ENCODE measurements around the gene TYW1B. TPM values are rescaled to one million over a fixed set of nuclear protein-coding genes. Genes with fewer than 3 reads are reported as not detected.
"Not testable (repeated sequence)": the region's sequence is repeated elsewhere in the genome, so short reads cannot be mapped to it uniquely, and the experiment has no call there.

The TYW1B gene
- total RNA-seq, 5 donors from 2014 or later (not counting 1 experiment from before 2014, with no cell fraction given): 3.7 to 7.3 (median 5.7) TPM

DNA sequence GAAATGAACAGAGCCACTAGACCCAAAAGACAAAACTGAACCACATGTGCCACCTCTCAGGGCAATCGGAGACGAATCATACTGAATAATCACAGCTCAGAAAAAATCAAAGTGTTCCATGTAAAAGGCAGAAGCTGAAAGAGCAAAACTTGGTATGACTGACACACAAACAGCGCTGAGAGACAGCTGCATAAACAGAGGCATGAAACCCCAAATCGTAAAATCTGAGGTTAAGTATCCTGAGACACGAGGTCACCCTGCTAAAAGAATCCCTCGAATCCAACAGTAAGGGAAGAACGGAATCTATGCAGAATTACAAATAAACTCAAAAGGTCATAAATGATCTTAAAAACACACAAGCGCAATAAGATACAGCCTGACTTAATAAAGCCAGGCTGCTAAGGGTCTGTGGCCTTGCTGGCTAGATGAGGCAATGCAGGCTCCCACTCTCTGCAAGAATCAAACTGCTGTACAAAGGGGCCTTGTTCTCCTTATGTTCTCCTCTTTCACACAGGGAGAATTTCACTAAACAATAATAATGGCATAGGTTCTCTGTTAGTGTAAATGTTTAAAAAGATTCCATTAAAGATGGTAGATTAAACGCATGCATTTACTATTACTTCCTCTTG, 247.7 kb downstream of the TYW1B start:
- H3K27me3 Mint-ChIP-seq; DNase-seq; H3K27me3 ChIP-seq (replicated peaks in 1 of 2; ENCODE audit: control insufficient read depth in 2 of 2, extremely low read depth in 1 of 2, insufficient read depth in 2 of 2, low read length in 1 of 2); H3K4me3 Mint-ChIP-seq; POLR2A ChIA-PET; H3K4me1 ChIP-seq (ENCODE audit: control insufficient read depth in 1 of 2, extremely low read depth in 1 of 2, insufficient read depth in 2 of 2, low read length in 2 of 2); H3K9me3 ChIP-seq; H3K36me3 ChIP-seq (ENCODE audit: control insufficient read depth in 2 of 2, extremely low read depth in 1 of 2, insufficient read depth in 1 of 2, low read length in 1 of 2); ATAC-seq (replicated peaks in 1 of 4); H3K27ac ChIP-seq (ENCODE audit: low read length); H3K27ac Mint-ChIP-seq; H3K4me1 Mint-ChIP-seq; H3K4me3 ChIP-seq (ENCODE audit: control insufficient read depth in 1 of 2, extremely low read depth in 1 of 2, low read length in 1 of 2); CTCF ChIA-PET: not testable (repeated sequence)
- peaks cover 7 to 23% (median 13%) of the 10 kb centered on the region in 3 donors for H3K9me3 Mint-ChIP-seq
- peaks cover 56% of the 10 kb centered on the region for H3K36me3 Mint-ChIP-seq
- WGBS (ENCODE audit: insufficient coverage): 80% methylated on average over 1 of the region's 9 CpGs

DNA sequence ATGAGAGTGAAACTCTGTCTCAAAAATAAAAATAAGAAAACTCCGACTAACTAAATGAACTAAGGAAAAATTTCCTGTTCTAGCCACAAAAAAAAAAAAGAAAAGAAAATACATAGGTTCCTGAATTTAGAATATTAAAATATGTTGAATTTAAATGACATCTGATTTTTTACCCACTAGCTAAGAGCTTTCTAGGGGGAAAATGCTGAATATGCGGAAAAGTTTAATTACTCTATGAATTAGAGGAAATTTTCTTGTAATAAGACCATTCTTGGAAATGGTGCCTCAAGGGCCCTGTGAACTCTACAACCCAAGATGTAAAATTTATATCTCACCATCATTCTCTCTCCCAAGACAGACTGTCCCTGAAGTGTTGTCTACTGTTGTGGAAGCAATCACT, 250.9 kb downstream of the TYW1B start:
- no peaks in the 10 kb centered on the region for H3K36me3 ChIP-seq (ENCODE audit: control insufficient read depth in 2 of 2, extremely low read depth in 1 of 2, insufficient read depth in 1 of 2, low read length in 1 of 2)
- Mint-ChIP-seq H3K4me1 (no peaks in the 10 kb centered on the region), H3K4me3 (no peak overlapping the region), H3K9me3 (peaks cover 5 to 11% (median 5%) of the 10 kb centered on the region in 3 donors), H3K27me3 (no peaks in the 10 kb centered on the region), H3K27ac (no peak overlapping the region), H3K36me3 (peaks cover 40% of the 10 kb centered on the region)
- no peak for DNase-seq
- CTCF ChIA-PET: no interaction called here
- POLR2A ChIA-PET: no interaction called here
- no peak overlapping the region for H3K4me3 ChIP-seq (ENCODE audit: control insufficient read depth in 1 of 2, extremely low read depth in 1 of 2, low read length in 1 of 2)
- no peaks in the 10 kb centered on the region for H3K9me3 ChIP-seq
- no peak overlapping the region for H3K27ac ChIP-seq (ENCODE audit: low read length)
- WGBS (ENCODE audit: insufficient coverage): no CpG with 5 or more reads among the region's 2 CpGs
- no peaks in the 10 kb centered on the region for H3K27me3 ChIP-seq (replicated peaks in 1 of 2; ENCODE audit: control insufficient read depth in 2 of 2, extremely low read depth in 1 of 2, insufficient read depth in 2 of 2, low read length in 1 of 2)
- no peak for ATAC-seq (replicated peaks in 1 of 4)
- no peaks in the 10 kb centered on the region for H3K4me1 ChIP-seq (ENCODE audit: control insufficient read depth in 1 of 2, extremely low read depth in 1 of 2, insufficient read depth in 2 of 2, low read length in 2 of 2)

DNA sequence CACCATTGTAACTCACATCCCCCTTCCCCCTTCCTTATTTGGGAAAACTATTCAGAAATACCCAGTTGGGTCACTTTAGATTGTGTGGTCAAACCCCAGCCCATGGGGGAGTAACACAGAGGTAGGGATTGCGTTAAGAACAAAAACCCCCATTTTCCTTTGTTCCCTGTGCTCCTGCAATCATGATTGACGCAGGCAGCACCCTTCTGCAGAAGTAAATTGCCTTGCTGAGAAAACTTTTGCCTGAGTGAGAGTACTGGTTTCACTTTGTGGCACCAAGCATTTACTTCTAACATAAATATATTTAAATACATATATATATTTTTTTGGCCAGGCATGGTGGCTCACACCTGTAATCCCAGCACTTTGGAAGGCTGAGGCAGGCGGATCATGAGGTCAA, 266.0 kb downstream of the TYW1B start:
- H3K4me3 Mint-ChIP-seq; H3K27ac Mint-ChIP-seq; H3K27me3 ChIP-seq (replicated peaks in 1 of 2; ENCODE audit: control insufficient read depth in 2 of 2, extremely low read depth in 1 of 2, insufficient read depth in 2 of 2, low read length in 1 of 2); H3K36me3 Mint-ChIP-seq; H3K27ac ChIP-seq (ENCODE audit: low read length); H3K4me1 Mint-ChIP-seq; DNase-seq; ATAC-seq (replicated peaks in 1 of 4); H3K27me3 Mint-ChIP-seq; H3K4me1 ChIP-seq (ENCODE audit: control insufficient read depth in 1 of 2, extremely low read depth in 1 of 2, insufficient read depth in 2 of 2, low read length in 2 of 2); H3K9me3 ChIP-seq; H3K36me3 ChIP-seq (ENCODE audit: control insufficient read depth in 2 of 2, extremely low read depth in 1 of 2, insufficient read depth in 1 of 2, low read length in 1 of 2); POLR2A ChIA-PET; H3K4me3 ChIP-seq (ENCODE audit: control insufficient read depth in 1 of 2, extremely low read depth in 1 of 2, low read length in 1 of 2): not testable (repeated sequence)
- WGBS (ENCODE audit: insufficient coverage): no CpG with 5 or more reads among the region's 3 CpGs
- H3K9me3 Mint-ChIP-seq: peaks cover 4 to 18% (median 16%) of the 10 kb centered on the region in 3 donors
- CTCF ChIA-PET: interaction anchor here in 1 of 2 donors (0.6 kb wide), 1 partner anchor 202 kb away, joined by 3 read pairs; no protein-coding TSS in a partner anchor

DNA sequence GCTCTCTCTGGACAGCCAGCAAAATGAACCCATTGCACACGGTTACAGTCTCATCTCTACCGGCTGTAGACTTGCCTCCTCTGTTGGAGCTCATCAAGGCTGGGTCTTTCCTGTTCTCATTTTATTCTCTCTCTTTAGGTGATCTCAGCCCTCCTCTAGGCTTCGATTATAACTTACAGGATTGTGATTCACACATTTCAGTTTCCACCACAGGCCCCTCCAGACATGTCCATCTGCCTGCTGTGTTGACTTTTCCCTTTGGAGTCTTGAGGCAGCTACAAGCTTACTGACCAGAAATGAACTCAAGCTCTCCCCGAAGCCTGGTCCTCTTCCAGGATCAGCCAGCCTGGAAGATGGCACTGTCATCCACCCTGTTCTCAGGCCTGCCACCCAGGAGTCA, 268.5 kb downstream of the TYW1B start:
- POLR2A ChIA-PET; H3K4me1 ChIP-seq (ENCODE audit: control insufficient read depth in 1 of 2, extremely low read depth in 1 of 2, insufficient read depth in 2 of 2, low read length in 2 of 2); H3K36me3 Mint-ChIP-seq; DNase-seq; H3K4me1 Mint-ChIP-seq; H3K27me3 Mint-ChIP-seq; H3K4me3 Mint-ChIP-seq; H3K4me3 ChIP-seq (ENCODE audit: control insufficient read depth in 1 of 2, extremely low read depth in 1 of 2, low read length in 1 of 2); H3K27me3 ChIP-seq (replicated peaks in 1 of 2; ENCODE audit: control insufficient read depth in 2 of 2, extremely low read depth in 1 of 2, insufficient read depth in 2 of 2, low read length in 1 of 2); H3K27ac Mint-ChIP-seq; H3K36me3 ChIP-seq (ENCODE audit: control insufficient read depth in 2 of 2, extremely low read depth in 1 of 2, insufficient read depth in 1 of 2, low read length in 1 of 2); H3K27ac ChIP-seq (ENCODE audit: low read length); ATAC-seq (replicated peaks in 1 of 4); H3K9me3 ChIP-seq; CTCF ChIA-PET: not testable (repeated sequence)
- peaks cover 2 to 17% (median 12%) of the 10 kb centered on the region in 3 donors for H3K9me3 Mint-ChIP-seq
- 93% methylated on average over 2 of the region's 4 CpGs for WGBS (ENCODE audit: insufficient coverage)

DNA sequence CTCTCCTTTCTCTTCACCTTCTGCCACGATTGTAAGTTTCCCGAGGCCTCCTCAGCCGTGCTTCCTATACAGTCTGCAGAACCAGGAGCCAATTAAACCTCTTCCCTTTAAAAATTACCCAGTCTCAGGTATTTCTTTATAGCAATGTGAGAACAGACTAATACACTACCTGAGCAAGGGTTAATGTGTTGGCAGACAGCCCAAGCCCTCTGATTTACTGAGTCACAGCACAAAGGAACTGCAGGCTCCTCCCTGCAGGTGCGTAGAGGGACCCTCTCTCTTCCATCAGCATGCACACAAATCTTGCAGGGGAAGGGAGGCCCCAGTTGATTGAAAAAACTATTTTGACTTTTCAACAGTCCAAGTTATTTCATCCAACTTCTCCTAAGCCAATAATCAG, 271.3 kb downstream of the TYW1B start:
- H3K4me1 Mint-ChIP-seq; H3K27ac Mint-ChIP-seq; CTCF ChIA-PET; ATAC-seq (replicated peaks in 1 of 4); H3K9me3 ChIP-seq; POLR2A ChIA-PET; H3K27ac ChIP-seq (ENCODE audit: low read length); H3K4me3 Mint-ChIP-seq; H3K27me3 ChIP-seq (replicated peaks in 1 of 2; ENCODE audit: control insufficient read depth in 2 of 2, extremely low read depth in 1 of 2, insufficient read depth in 2 of 2, low read length in 1 of 2); DNase-seq; H3K36me3 ChIP-seq (ENCODE audit: control insufficient read depth in 2 of 2, extremely low read depth in 1 of 2, insufficient read depth in 1 of 2, low read length in 1 of 2); H3K4me1 ChIP-seq (ENCODE audit: control insufficient read depth in 1 of 2, extremely low read depth in 1 of 2, insufficient read depth in 2 of 2, low read length in 2 of 2); H3K27me3 Mint-ChIP-seq; H3K4me3 ChIP-seq (ENCODE audit: control insufficient read depth in 1 of 2, extremely low read depth in 1 of 2, low read length in 1 of 2); H3K36me3 Mint-ChIP-seq: not testable (repeated sequence)
- no CpG with 5 or more reads among the region's 4 CpGs for WGBS (ENCODE audit: insufficient coverage)
- peaks cover 10 to 16% (median 12%) of the 10 kb centered on the region in 3 donors for H3K9me3 Mint-ChIP-seq

DNA sequence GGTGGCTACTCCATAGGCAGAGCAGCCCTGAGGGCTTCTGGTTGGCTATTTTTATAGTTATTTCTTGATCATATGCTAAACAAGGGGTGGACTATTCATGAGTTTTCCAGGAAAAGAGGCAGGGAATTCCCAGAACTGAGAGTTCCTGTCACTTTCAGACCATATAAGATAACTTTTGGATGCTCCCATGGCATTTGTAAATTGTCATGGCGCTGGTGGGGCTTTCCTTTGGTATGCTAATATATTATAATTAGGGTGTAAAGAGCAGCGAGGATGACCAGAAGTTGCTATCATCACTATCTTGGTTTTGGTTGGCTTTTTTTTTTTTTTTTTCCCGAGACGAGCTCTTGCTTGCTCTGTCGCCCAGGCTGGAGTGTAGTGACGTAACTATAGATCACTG, 272.8 kb downstream of the TYW1B start:
- H3K9me3 Mint-ChIP-seq; H3K9me3 ChIP-seq; H3K4me3 Mint-ChIP-seq; H3K27ac Mint-ChIP-seq; H3K36me3 ChIP-seq (ENCODE audit: control insufficient read depth in 2 of 2, extremely low read depth in 1 of 2, insufficient read depth in 1 of 2, low read length in 1 of 2); CTCF ChIA-PET; DNase-seq; H3K36me3 Mint-ChIP-seq; ATAC-seq (replicated peaks in 1 of 4); H3K27ac ChIP-seq (ENCODE audit: low read length); H3K4me1 ChIP-seq (ENCODE audit: control insufficient read depth in 1 of 2, extremely low read depth in 1 of 2, insufficient read depth in 2 of 2, low read length in 2 of 2); H3K27me3 ChIP-seq (replicated peaks in 1 of 2; ENCODE audit: control insufficient read depth in 2 of 2, extremely low read depth in 1 of 2, insufficient read depth in 2 of 2, low read length in 1 of 2); H3K27me3 Mint-ChIP-seq; H3K4me1 Mint-ChIP-seq; POLR2A ChIA-PET; H3K4me3 ChIP-seq (ENCODE audit: control insufficient read depth in 1 of 2, extremely low read depth in 1 of 2, low read length in 1 of 2): not testable (repeated sequence)
- no CpG with 5 or more reads among the region's 6 CpGs for WGBS (ENCODE audit: insufficient coverage)

DNA sequence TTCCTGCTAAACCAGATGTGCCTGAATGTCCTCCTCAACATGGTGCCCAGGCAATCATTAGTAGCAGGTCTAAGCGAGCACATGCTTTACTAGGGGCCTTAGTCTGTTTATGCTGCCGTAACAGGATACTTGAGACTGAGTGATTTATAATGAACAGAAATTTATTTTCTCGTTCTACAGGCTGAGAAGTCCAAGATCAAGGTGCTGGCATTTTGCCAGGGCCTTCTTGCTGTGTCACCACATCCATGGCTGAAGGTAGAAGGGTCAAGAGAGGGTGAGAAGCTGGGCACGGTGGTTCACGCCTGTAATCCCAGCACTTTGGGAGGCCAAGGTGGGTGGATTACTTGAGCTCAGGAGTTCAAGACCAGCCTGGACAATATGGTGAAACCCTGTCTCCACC, 273.6 kb downstream of the TYW1B start:
- H3K27me3 Mint-ChIP-seq; H3K36me3 ChIP-seq (ENCODE audit: control insufficient read depth in 2 of 2, extremely low read depth in 1 of 2, insufficient read depth in 1 of 2, low read length in 1 of 2); DNase-seq; H3K4me1 ChIP-seq (ENCODE audit: control insufficient read depth in 1 of 2, extremely low read depth in 1 of 2, insufficient read depth in 2 of 2, low read length in 2 of 2); H3K4me3 Mint-ChIP-seq; H3K9me3 ChIP-seq; H3K27ac ChIP-seq (ENCODE audit: low read length); POLR2A ChIA-PET; H3K4me1 Mint-ChIP-seq; H3K36me3 Mint-ChIP-seq; ATAC-seq (replicated peaks in 1 of 4); H3K27me3 ChIP-seq (replicated peaks in 1 of 2; ENCODE audit: control insufficient read depth in 2 of 2, extremely low read depth in 1 of 2, insufficient read depth in 2 of 2, low read length in 1 of 2); CTCF ChIA-PET; H3K4me3 ChIP-seq (ENCODE audit: control insufficient read depth in 1 of 2, extremely low read depth in 1 of 2, low read length in 1 of 2); H3K27ac Mint-ChIP-seq: not testable (repeated sequence)
- WGBS (ENCODE audit: insufficient coverage): 100% methylated on average over 1 of the region's 5 CpGs
- H3K9me3 Mint-ChIP-seq: peaks cover 10 to 13% (median 10%) of the 10 kb centered on the region in 3 donors

Data from T-cell (primary cell).